ENCODE measurements around the gene ATG4D. TPM values are rescaled to one million over a fixed set of nuclear protein-coding genes. Genes with fewer than 3 reads are reported as not detected.
A peak's percentile ranks its signal among the peaks of the same experiment; 100 is the strongest.

The ATG4D gene
- polyA plus RNA-seq (2013), result 21.2 TPM

GRCh38 chr19:10543420-10544241 lies at the start of gene ATG4D:
Gene ATG4D, plus strand, starts transcription at chr19:10543904. Its CDS starts 187 bp downstream, at chr19:10544091.
- WGBS (ENCODE audit: insufficient coverage), result under 1% methylated on average over 65 of the region's 79 CpGs

GRCh38 chr19:10497371-10497770 lies 46.3 kb upstream of the ATG4D start:
- POLR2A ChIA-PET, result interaction anchor here (0.6 kb wide), 1 partner anchor 265 kb away, joined by 5 read pairs; no protein-coding TSS in a partner anchor
- WGBS (ENCODE audit: insufficient coverage), result 90% methylated on average over 2 of the region's 4 CpGs
- Histone ChIP-seq H3K36me3 (ENCODE audit: control insufficient read depth in 4 of 4, insufficient read depth in 4 of 4, low read length in 3 of 4) (peaks cover 3 to 49% (median 31%) of the 10 kb centered on the region in 4 experiments), H3K27ac (ENCODE audit: insufficient read depth in 1 of 2, low read depth in 1 of 2, low read length in 2 of 2, poor library complexity in 1 of 2, severe bottlenecking in 2 of 2) (no peak overlapping the region), H3K27me3 (replicated peaks in 2 of 5; ENCODE audit: control insufficient read depth in 4 of 5, insufficient read depth in 5 of 5, low read length in 4 of 5) (no peaks in the 10 kb centered on the region), H3K4me1 (ENCODE audit: control extremely low read depth in 1 of 4, control insufficient read depth in 4 of 4, insufficient read depth in 4 of 4, low read length in 3 of 4) (peaks cover 0 to 16% (median 10%) of the 10 kb centered on the region in 4 experiments), H3K9me3 (ENCODE audit: control extremely low read depth in 1 of 5, control insufficient read depth in 4 of 5, insufficient read depth in 2 of 5, low read depth in 1 of 5, low read length in 4 of 5) (no peaks in the 10 kb centered on the region), H3K4me3 (ENCODE audit: control insufficient read depth in 1 of 7, extremely low read depth in 1 of 7, insufficient read depth in 4 of 7, low read depth in 2 of 7, low read length in 6 of 7) (no peak overlapping the region)
- CTCF ChIA-PET, result interaction anchor here (0.9 to 2.0 kb wide), 6 partner anchors 11 to 147 kb away, joined by 3 to 7 read pairs (median 4); no protein-coding TSS in a partner anchor
- no peak for DNase-seq

More at GRCh38 chr19:10543420-10544241, at the start of gene ATG4D:
- Histone ChIP-seq H3K9me3 (ENCODE audit: control extremely low read depth in 1 of 5, control insufficient read depth in 4 of 5, insufficient read depth in 2 of 5, low read depth in 1 of 5, low read length in 4 of 5) (no peaks in the 10 kb centered on the region), H3K36me3 (ENCODE audit: control insufficient read depth in 4 of 4, insufficient read depth in 4 of 4, low read length in 3 of 4) (peaks cover 4 to 19% (median 14%) of the 10 kb centered on the region in 4 experiments), H3K27me3 (replicated peaks in 2 of 5; ENCODE audit: control insufficient read depth in 4 of 5, insufficient read depth in 5 of 5, low read length in 4 of 5) (no peaks in the 10 kb centered on the region), H3K27ac (ENCODE audit: insufficient read depth in 1 of 2, low read depth in 1 of 2, low read length in 2 of 2, poor library complexity in 1 of 2, severe bottlenecking in 2 of 2) (peak within 1 kb of the TSS; percentile 61 to 84), H3K4me1 (ENCODE audit: control extremely low read depth in 1 of 4, control insufficient read depth in 4 of 4, insufficient read depth in 4 of 4, low read length in 3 of 4) (peaks cover 0 to 32% (median 28%) of the 10 kb centered on the region in 4 experiments), H3K4me3 (ENCODE audit: control insufficient read depth in 1 of 7, extremely low read depth in 1 of 7, insufficient read depth in 4 of 7, low read depth in 2 of 7, low read length in 6 of 7) (peak within 1 kb of the TSS; percentile 76 to 95 (median 88))
- ChIA-PET CTCF (interaction anchor here (0.6 to 4.1 kb wide), 11 partner anchors 9 to 152 kb away, joined by 3 to 35 read pairs (median 5); partner anchors contain the start of gene CDKN2D), POLR2A (interaction anchor here (1.0 to 2.8 kb wide), 3 partner anchors 10 to 24 kb away, joined by 5 to 18 read pairs (median 10); partner anchors contain the start of genes CDKN2D and KRI1)
- DNase-seq, result peak; percentile 91 to 96 (median 92)

GRCh38 chr19:10499550-10500246 lies 44.0 kb upstream of the ATG4D start:
- no peak for DNase-seq
- H3K27ac ChIP-seq (ENCODE audit: insufficient read depth in 1 of 2, low read depth in 1 of 2, low read length in 2 of 2, poor library complexity in 1 of 2, severe bottlenecking in 2 of 2), result no peak overlapping the region
- H3K9me3 ChIP-seq (ENCODE audit: control extremely low read depth in 1 of 5, control insufficient read depth in 4 of 5, insufficient read depth in 2 of 5, low read depth in 1 of 5, low read length in 4 of 5), result no peaks in the 10 kb centered on the region
- ChIA-PET POLR2A (interaction anchor here (0.6 kb wide), 1 partner anchor 41 kb away, joined by 3 read pairs; no protein-coding TSS in a partner anchor), CTCF (interaction anchor here (0.6 to 1.4 kb wide), 5 partner anchors 8 to 70 kb away, joined by 3 to 6 read pairs (median 3); no protein-coding TSS in a partner anchor)
- peaks cover 0 to 18% (median 16%) of the 10 kb centered on the region in 4 experiments for H3K4me1 ChIP-seq (ENCODE audit: control extremely low read depth in 1 of 4, control insufficient read depth in 4 of 4, insufficient read depth in 4 of 4, low read length in 3 of 4)
- 95% methylated on average over 24 of the region's 24 CpGs for WGBS (ENCODE audit: insufficient coverage)
- H3K27me3 ChIP-seq (replicated peaks in 2 of 5; ENCODE audit: control insufficient read depth in 4 of 5, insufficient read depth in 5 of 5, low read length in 4 of 5), result no peaks in the 10 kb centered on the region
- no peak overlapping the region for H3K4me3 ChIP-seq (ENCODE audit: control insufficient read depth in 1 of 7, extremely low read depth in 1 of 7, insufficient read depth in 4 of 7, low read depth in 2 of 7, low read length in 6 of 7)
- peaks cover 3 to 42% (median 25%) of the 10 kb centered on the region in 4 experiments for H3K36me3 ChIP-seq (ENCODE audit: control insufficient read depth in 4 of 4, insufficient read depth in 4 of 4, low read length in 3 of 4)

- 100% methylated on average over 2 of the region's 2 CpGs for WGBS (ENCODE audit: insufficient coverage)
- CTCF ChIA-PET, result interaction anchor here (0.9 to 1.4 kb wide), 4 partner anchors 8 to 70 kb away, joined by 3 to 6 read pairs (median 4); no protein-coding TSS in a partner anchor
- Histone ChIP-seq H3K9me3 (ENCODE audit: control extremely low read depth in 1 of 5, control insufficient read depth in 4 of 5, insufficient read depth in 2 of 5, low read depth in 1 of 5, low read length in 4 of 5) (no peaks in the 10 kb centered on the region), H3K27me3 (replicated peaks in 2 of 5; ENCODE audit: control insufficient read depth in 4 of 5, insufficient read depth in 5 of 5, low read length in 4 of 5) (no peaks in the 10 kb centered on the region), H3K4me1 (ENCODE audit: control extremely low read depth in 1 of 4, control insufficient read depth in 4 of 4, insufficient read depth in 4 of 4, low read length in 3 of 4) (peaks cover 0 to 18% (median 16%) of the 10 kb centered on the region in 4 experiments), H3K27ac (ENCODE audit: insufficient read depth in 1 of 2, low read depth in 1 of 2, low read length in 2 of 2, poor library complexity in 1 of 2, severe bottlenecking in 2 of 2) (no peak overlapping the region), H3K36me3 (ENCODE audit: control insufficient read depth in 4 of 4, insufficient read depth in 4 of 4, low read length in 3 of 4) (peaks cover 3 to 38% (median 21%) of the 10 kb centered on the region in 4 experiments), H3K4me3 (ENCODE audit: control insufficient read depth in 1 of 7, extremely low read depth in 1 of 7, insufficient read depth in 4 of 7, low read depth in 2 of 7, low read length in 6 of 7) (no peak overlapping the region)
- DNase-seq, result no peak
- POLR2A ChIA-PET, result interaction anchor here (0.6 kb wide), 1 partner anchor 40 kb away, joined by 3 read pairs; no protein-coding TSS in a partner anchor
Measured at GRCh38 chr19:10500247-10500592, 43.5 kb upstream of the ATG4D start.

GRCh38 chr19:10501971-10502523 lies 41.7 kb upstream of the ATG4D start:
- POLR2A ChIA-PET, result no interaction called here
- peak overlapping the region; percentile 68 to 92 (median 81) for H3K4me3 ChIP-seq (ENCODE audit: control insufficient read depth in 1 of 7, extremely low read depth in 1 of 7, insufficient read depth in 4 of 7, low read depth in 2 of 7, low read length in 6 of 7)
- CTCF ChIA-PET, result no interaction called here
- H3K27ac ChIP-seq (ENCODE audit: insufficient read depth in 1 of 2, low read depth in 1 of 2, low read length in 2 of 2, poor library complexity in 1 of 2, severe bottlenecking in 2 of 2), result peak overlapping the region; percentile 86 to 96
- peak in 2 of 3 donors; percentile 28 to 40 for DNase-seq
- no peaks in the 10 kb centered on the region for H3K9me3 ChIP-seq (ENCODE audit: control extremely low read depth in 1 of 5, control insufficient read depth in 4 of 5, insufficient read depth in 2 of 5, low read depth in 1 of 5, low read length in 4 of 5)
- peaks cover 0 to 23% (median 16%) of the 10 kb centered on the region in 4 experiments for H3K4me1 ChIP-seq (ENCODE audit: control extremely low read depth in 1 of 4, control insufficient read depth in 4 of 4, insufficient read depth in 4 of 4, low read length in 3 of 4)
- H3K36me3 ChIP-seq (ENCODE audit: control insufficient read depth in 4 of 4, insufficient read depth in 4 of 4, low read length in 3 of 4), result peaks cover 2 to 30% (median 12%) of the 10 kb centered on the region in 4 experiments
- H3K27me3 ChIP-seq (replicated peaks in 2 of 5; ENCODE audit: control insufficient read depth in 4 of 5, insufficient read depth in 5 of 5, low read length in 4 of 5), result no peaks in the 10 kb centered on the region
- WGBS (ENCODE audit: insufficient coverage), result 2% methylated on average over 23 of the region's 35 CpGs

GRCh38 chr19:10502524-10503001 lies 41.1 kb upstream of the ATG4D start:
- Histone ChIP-seq H3K9me3 (ENCODE audit: control extremely low read depth in 1 of 5, control insufficient read depth in 4 of 5, insufficient read depth in 2 of 5, low read depth in 1 of 5, low read length in 4 of 5) (no peaks in the 10 kb centered on the region), H3K27me3 (replicated peaks in 2 of 5; ENCODE audit: control insufficient read depth in 4 of 5, insufficient read depth in 5 of 5, low read length in 4 of 5) (no peaks in the 10 kb centered on the region), H3K4me1 (ENCODE audit: control extremely low read depth in 1 of 4, control insufficient read depth in 4 of 4, insufficient read depth in 4 of 4, low read length in 3 of 4) (peaks cover 0 to 21% (median 16%) of the 10 kb centered on the region in 4 experiments), H3K4me3 (ENCODE audit: control insufficient read depth in 1 of 7, extremely low read depth in 1 of 7, insufficient read depth in 4 of 7, low read depth in 2 of 7, low read length in 6 of 7) (peak overlapping the region; percentile 71 to 92 (median 81)), H3K36me3 (ENCODE audit: control insufficient read depth in 4 of 4, insufficient read depth in 4 of 4, low read length in 3 of 4) (peaks cover 2 to 25% (median 9%) of the 10 kb centered on the region in 4 experiments), H3K27ac (ENCODE audit: insufficient read depth in 1 of 2, low read depth in 1 of 2, low read length in 2 of 2, poor library complexity in 1 of 2, severe bottlenecking in 2 of 2) (peak overlapping the region; percentile 86 to 96)
- DNase-seq, result peak; percentile 94 to 97 (median 97)
- ChIA-PET POLR2A (interaction anchor here (0.6 kb wide), 1 partner anchor 164 kb away, joined by 3 read pairs; no protein-coding TSS in a partner anchor), CTCF (interaction anchor here (1.1 kb wide), 1 partner anchor 65 kb away, joined by 3 read pairs; no protein-coding TSS in a partner anchor)
- 0% methylated on average over 51 of the region's 65 CpGs for WGBS (ENCODE audit: insufficient coverage)
